LHCN-M2 (cell line): ENCODE measurements around the gene CNTN5. TPM values are rescaled to one million over a fixed set of nuclear protein-coding genes. Genes with fewer than 3 reads are reported as not detected.
"Not testable (repeated sequence)": the region's sequence is repeated elsewhere in the genome, so short reads cannot be mapped to it uniquely, and the experiment has no call there.

Experiments
- DNase-seq: peaks from one replicate; pipeline ENCODE4 v3.0.0-alpha.2; 2012; ENCODE audit warnings: low read depth
- total RNA-seq: library from RNA; depleted of rRNA; stranded (reverse); fragments of >200 nt; gene quantifications from 2 replicates; pipeline ENCODE4 v1.2.3, GENCODE V29; 2014

CNTN5 gene
- total RNA-seq, 1 experiment from 2014 or later = 0.69 TPM

GRCh38 chr11:99271527-99271926 lies 250.8 kb downstream of the CNTN5 start:
- no peak for DNase-seq

- peak; percentile 17 for DNase-seq
These were observed 254.8 kb downstream of the CNTN5 start for GRCh38 chr11:99275521-99275920.

DNA sequence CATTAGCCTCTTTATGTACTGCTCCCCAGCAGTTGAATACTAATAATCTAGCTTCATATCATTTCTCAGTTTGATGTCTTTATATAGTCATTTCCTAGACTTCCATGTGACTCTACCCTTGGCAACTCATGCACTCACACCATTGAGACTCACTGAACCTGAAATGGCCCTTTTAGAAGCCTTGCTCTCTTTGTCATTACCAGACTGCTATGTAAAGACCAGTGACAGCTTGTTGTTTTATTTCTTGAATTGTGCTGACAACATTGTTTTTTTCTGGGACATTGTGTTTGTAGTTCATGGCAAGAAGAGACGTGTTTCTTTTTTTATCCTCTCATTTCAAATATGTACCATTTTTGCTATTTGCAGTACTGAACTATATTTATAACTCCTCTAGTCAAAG lies 256.5 kb downstream of the CNTN5 start:
- no peak for DNase-seq

DNA sequence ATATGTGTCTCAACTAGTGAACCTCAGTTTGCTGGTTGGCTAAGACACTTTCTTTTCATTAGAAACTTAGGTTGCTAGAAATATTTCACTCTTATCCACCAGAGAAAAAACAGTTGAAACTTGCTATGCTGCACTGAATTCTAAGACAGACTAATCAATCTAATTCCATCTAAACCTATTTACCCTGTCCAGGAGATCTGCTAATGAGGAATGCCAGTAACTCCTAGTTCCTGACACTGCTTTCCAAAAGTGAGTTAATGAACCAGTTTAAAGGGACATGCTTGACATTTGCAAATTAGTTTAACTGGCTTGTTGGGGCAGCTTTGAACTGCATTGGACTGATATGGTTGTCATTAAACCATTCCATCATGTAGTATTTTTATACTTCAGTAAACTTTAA lies 258.5 kb downstream of the CNTN5 start:
- no peak for DNase-seq

DNA sequence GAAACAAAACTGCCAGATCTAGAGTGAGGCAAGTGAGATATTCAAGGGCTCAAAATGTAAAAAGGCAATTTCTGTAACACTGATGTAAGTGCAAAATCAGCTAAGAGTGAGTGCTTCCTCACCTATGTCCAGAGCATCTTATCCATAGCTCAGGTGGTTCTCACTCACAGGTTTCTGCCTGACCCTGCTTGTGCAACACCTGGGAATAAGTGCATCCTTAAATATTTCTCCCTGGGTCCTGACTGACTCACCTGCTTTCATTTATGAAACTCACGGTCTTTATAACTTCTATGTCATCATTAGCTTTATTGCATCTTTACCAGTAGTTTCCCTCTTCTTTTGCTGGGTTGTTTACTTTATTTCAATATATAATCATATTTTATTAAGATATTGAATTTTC lies 260.6 kb downstream of the CNTN5 start:
- no peak for DNase-seq

GRCh38 chr11:99297925-99298324 lies 277.2 kb downstream of the CNTN5 start:
- DNase-seq = not testable (repeated sequence)

DNA sequence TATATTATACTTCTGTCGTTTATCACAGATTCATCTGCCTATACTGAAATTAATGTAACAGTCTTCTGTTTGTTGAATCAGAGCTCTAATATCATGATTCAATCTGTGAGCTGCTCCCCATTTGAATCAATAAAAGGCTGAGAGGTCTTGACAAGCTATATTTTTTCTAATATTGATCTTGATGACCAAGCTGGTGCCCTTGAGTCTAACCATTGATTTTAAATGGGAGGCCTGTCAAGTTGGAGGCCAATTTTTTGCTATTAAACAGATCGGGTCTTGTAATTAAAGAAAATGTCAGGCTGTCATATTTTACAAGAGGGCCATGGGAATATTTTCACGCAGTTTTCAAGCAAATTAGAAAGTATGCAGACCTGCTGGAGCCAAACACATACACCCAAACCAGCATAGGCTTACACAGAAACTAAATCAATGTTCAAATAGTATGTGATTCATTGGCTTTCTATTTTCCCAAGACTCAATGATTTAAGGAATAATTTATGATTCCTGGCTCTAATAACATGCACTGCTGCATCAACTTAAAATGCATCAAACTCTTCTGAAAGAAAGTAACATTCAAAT lies 286.9 kb downstream of the CNTN5 start:
- no peak for DNase-seq

DNA sequence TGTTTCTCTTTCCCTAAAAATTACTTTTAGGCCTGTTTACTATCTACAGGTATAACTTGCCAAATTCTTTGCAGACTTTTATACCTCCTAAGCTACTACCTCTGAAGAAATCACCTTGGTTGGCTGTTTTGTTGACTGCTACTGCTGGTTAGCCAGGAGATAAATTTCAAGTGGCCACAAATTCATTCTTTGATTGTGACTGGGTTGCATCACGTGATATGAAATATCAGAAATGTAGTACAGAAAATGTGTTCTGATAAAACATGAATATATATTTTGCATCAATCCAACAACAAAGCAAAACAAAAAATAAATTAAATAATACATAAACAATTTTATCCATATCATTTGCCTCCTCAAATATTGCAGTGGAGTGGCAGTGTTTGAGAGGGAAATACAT lies 291.1 kb downstream of the CNTN5 start:
- no peak for DNase-seq

- peak; percentile 51 for DNase-seq
These were observed 296.2 kb downstream of the CNTN5 start for GRCh38 chr11:99316776-99317520.

DNA sequence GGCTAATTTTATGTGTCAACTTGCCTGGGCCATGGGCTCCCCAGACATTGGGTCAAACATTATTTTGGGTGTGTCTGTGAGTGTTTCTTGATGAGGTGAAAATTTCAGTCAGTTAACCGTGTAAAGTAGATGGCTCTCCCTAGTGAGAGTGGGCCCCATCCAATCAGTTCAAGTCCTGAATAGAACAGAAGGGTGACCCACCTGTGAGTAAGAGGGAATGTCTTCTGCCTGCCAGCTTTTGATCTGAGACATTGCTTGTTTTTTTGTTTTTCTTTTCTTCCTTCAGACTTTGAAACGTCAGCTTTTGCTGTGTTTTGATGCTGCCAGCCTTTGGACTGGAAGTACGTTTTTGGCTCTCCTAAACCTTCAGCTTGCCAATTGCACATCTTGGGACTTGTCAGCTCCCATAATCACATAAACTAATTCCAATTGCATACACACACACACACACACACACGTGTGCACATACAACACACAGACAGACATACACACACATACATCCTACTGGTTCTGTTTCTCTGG lies 300.1 kb downstream of the CNTN5 start:
- DNase-seq = no peak

GRCh38 chr11:99325847-99326246 lies 305.1 kb downstream of the CNTN5 start:
- DNase-seq = peak; percentile 90

GRCh38 chr11:99327066-99327465 lies 306.3 kb downstream of the CNTN5 start:
- no peak for DNase-seq

DNA sequence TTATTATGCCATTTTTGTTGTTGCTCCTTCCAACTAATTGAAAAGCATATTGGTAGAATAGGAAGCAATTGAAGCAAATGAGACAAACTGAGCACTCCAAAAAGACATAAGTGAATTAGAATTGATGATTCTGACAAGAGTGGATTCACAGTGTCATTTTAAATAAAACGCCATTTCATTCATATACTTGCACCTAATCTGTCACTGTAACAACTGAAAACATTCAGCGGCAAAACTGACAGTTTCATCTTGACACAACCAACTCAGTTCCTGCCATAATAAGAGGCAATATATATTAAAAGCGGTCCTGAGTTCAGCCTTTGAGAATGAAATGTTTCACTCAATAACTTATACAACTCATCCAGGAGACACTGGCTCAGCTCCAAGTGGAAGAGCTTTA lies 306.8 kb downstream of the CNTN5 start:
- DNase-seq = no peak

GRCh38 chr11:99333621-99334020 lies 312.9 kb downstream of the CNTN5 start:
- DNase-seq = no peak

DNA sequence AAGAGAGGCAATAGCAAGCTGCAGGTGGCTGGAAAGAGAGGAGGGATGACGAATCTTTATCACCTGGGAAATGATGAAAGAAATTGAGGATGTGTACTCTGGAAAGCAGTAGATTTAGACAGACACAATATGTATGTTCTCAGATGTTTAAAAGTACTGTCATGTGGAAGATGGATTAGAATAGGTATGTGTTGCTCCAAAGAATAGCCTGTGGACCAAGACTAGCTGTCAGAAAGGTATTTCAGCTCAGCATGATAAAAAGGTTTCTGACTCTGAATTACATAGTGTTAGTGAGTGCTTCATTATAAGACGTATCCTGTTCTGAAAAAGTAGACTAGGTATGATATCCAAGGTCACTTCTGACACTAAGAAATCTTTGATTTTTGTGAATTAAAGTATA lies 322.4 kb downstream of the CNTN5 start:
- DNase-seq = no peak

DNA sequence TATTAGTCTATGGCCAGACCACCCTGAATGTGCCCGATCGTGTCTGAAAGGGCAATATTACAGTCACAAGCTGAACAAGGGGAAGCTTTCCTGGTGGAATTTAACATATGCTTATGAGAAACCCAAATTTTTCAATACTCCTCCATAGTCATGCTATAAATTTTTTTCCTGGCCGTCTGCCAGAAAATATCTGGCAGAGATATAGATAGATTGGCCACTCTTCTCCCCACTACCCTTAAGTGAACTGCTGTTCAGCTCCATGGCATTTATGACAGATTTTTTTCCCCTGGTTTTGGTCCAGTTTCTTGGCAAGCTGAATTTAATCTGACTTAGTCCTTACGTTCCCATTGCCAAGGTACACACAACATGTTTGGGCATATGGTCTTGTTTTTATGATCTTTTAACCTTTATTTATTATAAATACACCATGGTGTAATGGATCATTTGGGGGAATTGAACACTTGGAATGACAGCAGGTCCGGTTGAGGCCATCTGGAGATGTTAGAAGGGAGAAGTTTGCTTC lies 328.5 kb downstream of the CNTN5 start:
- DNase-seq = no peak

DNA sequence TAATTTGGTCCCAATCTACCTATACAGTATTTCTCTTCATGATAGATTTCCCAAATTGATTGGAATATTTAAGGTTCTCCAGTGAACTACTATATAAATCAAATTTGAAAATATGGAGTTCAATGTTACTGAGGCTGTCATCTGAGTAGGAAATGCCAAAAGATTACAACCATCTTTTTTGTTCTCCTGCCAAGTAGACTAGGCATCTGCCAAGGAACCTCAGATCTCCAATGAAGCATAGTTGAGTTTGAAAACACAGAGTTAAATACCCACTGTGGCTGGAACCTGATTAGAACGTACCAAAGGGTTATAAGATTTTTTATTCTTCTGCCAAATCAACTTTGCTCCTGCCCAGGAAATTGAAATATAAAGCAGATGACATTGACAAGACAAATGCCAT lies 330.9 kb downstream of the CNTN5 start:
- DNase-seq = peak; percentile 13

GRCh38 chr11:99352642-99353041 lies 331.9 kb downstream of the CNTN5 start:
- DNase-seq = no peak

DNA sequence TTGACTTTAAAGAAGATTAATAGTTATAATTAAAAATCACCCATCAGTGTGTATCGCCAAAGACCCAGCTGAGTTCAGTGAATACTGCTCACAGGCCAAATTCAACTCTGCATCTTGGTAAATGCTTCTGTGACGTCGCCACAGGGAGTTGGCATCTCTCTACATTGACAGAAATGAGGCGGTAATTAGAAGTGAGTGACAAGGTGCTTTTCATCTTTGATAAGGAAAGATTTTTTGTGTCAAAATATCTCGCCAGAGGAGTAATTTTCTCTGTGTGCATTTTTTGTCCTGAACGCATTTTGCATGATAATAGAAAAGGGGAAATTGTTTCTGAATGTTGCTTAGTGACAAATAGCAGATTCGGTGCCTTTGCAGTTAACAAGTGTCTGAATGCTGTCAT lies 345.8 kb downstream of the CNTN5 start:
- no peak for DNase-seq

DNA sequence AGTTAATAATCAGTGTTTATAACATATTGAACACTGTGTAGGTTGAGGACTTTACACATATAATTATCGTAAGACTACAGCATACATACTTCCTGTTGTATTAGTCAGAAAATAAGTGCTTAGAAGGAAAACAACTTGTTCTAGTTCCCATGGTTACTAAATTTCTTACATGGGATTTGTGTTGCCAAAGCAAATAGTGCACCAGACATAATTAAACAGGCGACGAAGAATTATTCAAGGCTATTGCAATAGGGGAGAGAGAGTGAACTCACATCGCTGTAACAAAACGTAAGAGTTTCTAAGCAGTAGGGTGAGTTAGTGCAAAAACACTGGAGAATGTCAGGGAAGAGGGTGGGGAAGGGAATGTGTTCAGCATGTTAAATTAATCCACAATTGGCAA lies 347.8 kb downstream of the CNTN5 start:
- peak; percentile 71 for DNase-seq

DNA sequence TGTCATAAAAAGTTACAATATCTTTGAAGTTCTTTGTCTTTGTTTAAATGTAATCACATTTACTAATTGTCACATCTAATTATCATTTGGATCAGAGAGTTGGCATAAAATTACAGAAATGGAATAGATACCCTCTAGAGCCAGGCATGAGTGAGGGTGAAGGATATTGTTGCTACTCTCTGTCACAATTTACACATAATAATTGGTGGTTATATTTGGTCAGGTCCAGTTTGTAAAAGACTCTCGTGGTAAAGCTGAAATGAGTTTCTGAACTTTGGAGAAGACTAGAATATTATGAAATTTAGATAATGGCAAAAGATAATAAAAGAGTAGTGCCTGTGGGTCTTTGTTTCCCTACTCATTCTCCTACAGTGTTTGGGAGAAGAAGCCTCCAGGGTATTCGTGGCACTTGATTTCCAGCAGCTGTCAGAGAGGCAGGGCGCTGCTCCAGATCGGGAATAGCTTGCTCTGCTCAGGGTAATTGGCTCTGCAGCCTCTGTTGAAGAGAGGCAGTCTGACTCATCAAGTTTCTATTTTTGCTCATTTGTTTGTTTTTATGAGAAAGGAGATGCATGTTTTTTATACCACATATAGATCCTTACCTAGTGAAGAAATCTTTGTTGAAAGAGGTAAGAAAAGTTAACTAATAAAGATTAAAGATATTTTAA lies 349.9 kb downstream of the CNTN5 start:
- peak; percentile 87 for DNase-seq

DNA sequence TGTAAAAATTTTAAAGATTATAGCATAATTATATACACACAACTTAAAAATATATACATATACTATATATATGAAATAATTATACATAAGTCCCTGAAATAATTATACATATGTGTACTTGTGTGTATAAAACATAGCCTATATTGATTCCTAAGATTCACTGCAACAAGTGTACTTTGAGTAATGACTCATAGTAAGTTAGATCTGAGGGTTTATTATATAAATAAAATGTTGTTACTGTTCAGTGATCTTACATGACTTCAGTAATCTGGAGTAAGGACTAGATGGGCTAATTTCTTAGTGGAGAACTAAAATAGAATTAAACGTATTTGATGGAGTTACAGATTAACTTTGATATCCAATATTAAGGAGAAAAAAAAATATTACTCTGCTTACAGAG lies 350.5 kb downstream of the CNTN5 start:
- DNase-seq = peak; percentile 8

GRCh38 chr11:99376463-99376862 lies 355.7 kb downstream of the CNTN5 start:
- DNase-seq = no peak
